Endometrium (tissue), 2 donors: ENCODE measurements around the gene PRLH.
"Not testable (repeated sequence)": the region's sequence is repeated elsewhere in the genome, so short reads cannot be mapped to it uniquely, and the experiment has no call there.

Experiments
- FAIRE-seq: peaks from 2 replicates; lab custom pipeline; 2012; peaks lifted over from hg19 to GRCh38; lab: Jason Lieb, UNC
- donor health status: control.
- donor health status: control.

The PRLH gene

GRCh38 chr2:237583385-237584295 is 17.3 kb downstream of the PRLH start:
- FAIRE-seq: no peak

- no peak for FAIRE-seq
Observed at GRCh38 chr2:237585590-237586221, 19.3 kb downstream of the PRLH start.

- no peak for FAIRE-seq
Observed at GRCh38 chr2:237588044-237588696, 21.8 kb downstream of the PRLH start.

- FAIRE-seq: no peak
Observed at GRCh38 chr2:237590272-237591140, 24.1 kb downstream of the PRLH start, which contains the start of gene RAB17. RAB17 (minus strand) TSS chr2:237590734; CDS start chr2:237586154, 4,580 bp downstream.

GRCh38 chr2:237591141-237591881 is 24.9 kb downstream of the PRLH start:
- no peak for FAIRE-seq

DNA sequence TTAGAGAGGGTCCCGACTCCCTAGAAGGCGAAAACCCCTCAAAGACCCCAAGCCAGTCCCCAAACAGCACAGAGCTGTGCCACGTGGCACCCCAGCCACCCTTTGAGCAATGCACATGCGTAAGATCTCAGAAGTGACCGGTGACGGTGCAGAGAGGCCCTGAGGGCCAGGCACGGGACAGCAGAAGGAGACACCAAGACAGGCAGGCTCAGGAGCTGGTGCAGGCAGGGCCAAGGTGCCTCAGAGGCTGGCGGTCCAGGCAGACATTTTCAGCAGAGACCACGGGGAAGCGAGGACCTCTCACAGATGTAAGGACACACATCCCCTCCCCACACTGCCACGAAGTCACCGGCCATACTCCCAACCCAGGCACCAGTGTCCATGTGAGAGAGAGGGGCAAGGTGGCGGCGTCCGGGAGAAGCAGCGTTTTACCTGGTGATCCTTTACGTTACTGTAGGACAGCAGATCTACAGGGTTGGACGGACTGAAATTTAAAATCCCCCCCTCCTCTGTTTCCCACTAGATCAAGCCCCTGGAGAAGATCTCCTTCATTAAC is 26.1 kb downstream of the PRLH start:
- no peak for FAIRE-seq

DNA sequence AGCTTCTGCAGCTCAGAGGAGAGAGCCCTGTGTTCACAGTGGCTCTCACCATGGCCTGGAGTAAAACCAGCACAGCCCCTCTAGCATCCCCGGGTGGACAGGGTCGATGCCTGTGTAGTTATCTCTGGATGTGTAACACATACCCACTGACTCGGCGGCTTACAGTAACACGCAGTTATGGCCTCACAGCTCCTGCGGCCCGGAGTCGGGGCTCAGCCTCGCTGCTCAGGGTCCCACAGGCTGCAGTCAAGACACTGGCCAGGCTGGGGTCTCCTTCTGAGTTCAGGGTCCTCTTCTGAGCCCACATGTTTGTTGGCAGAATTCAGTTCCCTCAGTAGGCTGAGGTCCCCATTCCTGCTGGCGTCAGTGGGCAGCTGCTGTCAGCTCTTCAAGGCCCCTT is 26.7 kb downstream of the PRLH start:
- FAIRE-seq: no peak

- no peak for FAIRE-seq
Observed at GRCh38 chr2:237593596-237594320, 27.4 kb downstream of the PRLH start.

GRCh38 chr2:237594514-237594871 is 28.1 kb downstream of the PRLH start:
- FAIRE-seq: no peak

DNA sequence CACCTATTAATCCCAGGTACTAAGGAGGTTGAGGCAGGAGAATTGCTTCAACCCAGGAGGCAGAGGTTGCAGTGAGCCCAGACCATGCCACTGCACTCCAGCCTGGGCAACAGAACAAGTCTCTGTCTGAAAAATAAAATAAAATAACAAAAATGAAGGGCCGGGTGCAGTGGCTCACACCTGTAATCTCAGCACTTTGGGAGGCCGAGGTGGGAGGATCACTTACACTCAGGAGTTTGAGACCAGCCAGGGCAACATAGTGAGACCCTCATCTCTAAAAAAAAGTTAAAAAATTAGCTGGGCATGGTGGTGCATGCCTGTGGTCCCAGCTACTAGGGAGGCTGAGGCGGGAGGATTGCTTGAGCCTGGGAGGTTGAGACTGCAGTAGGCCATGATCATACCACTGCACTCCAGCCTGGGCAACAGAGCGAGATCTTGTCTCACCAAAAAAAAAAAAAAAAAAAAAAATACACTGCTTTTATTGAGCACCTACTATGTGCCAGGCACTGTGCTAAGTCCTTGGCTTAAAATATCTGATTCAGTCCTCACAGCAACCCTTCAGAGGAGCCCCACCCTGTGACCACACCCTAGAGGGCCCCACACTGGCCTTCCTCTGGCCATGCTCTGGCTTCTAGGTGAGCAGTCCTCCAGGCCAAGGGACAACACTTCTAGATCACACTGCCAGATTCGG is 29.6 kb downstream of the PRLH start:
- FAIRE-seq: not testable (repeated sequence)

DNA sequence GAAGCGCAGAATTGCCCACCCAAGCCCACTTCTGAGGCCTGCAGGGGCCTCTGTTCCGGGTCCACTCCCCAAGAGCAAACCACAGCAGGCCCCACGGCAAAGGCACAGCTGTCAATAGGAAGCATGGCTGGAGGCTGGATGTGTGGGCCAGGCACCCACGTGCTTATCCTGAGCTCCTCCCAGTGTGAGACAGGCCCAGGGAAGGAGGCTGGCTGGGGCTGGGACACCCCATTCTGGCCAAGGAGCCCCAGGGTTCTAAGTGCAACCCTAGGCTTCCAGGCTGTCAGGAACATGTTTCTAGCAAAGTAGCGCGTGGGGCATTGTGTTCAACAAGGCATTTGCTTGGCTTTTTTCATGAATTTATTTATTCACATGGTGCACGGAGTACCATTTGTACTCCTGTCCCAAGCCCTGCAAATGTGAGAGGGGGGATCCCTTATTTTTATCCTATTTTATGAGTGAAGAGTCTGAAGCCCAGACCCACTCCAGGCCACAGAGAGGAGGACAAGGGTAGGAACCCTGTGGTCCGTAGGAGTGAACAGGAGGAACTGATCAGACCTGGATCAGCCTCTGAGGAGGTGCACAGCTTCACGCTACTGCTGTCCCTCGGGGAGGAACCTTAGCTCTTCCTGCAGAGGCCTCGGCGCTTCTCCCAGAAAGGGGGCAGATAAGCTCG is 30.3 kb downstream of the PRLH start:
- FAIRE-seq: no peak

DNA sequence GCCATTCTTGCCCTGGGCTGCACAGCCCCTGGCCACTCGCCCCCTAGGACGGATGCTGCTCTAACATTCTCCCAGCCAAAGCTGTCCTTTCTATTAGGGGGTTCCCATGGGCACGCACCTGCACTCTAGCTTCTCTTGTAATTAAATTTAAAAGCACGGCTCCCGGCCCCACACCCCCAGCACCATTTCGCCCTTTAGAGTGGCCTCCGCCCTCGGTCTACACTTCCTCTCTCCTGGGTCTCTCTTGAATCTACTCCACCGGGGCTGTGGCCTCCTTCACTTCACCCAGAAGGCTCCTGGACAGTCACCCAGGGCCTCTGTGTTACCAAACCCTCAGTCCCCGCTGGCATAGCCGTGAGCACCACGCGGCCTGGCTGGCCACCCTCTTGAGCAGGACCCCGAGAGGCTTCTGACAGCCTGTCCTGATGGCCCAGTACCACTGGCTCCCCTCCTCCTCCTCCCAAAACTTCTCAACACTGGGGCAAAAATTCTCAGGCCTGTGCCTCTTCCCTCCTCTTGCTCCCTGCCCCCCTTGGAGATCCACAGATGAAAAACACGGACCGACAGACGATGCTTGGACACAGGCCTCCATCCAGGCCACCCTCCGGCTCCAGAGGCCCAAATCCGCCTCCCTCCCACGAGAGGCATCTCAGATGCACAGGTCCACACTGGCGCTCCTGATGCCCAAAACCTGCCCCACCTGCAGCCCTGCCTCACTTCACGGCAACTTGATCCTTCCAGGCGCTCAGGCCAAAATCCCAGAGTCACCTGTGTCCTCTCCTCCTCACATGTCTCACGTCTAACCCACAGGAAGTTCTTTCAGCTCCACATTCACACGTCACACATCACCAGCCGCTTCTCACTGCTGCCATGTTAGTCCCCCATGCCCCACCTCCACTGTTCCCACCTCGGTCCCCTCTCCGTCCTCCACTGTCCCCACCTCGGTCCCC is 31.1 kb downstream of the PRLH start:
- no peak for FAIRE-seq

GRCh38 chr2:237598468-237599208 is 32.3 kb downstream of the PRLH start:
- no peak for FAIRE-seq

DNA sequence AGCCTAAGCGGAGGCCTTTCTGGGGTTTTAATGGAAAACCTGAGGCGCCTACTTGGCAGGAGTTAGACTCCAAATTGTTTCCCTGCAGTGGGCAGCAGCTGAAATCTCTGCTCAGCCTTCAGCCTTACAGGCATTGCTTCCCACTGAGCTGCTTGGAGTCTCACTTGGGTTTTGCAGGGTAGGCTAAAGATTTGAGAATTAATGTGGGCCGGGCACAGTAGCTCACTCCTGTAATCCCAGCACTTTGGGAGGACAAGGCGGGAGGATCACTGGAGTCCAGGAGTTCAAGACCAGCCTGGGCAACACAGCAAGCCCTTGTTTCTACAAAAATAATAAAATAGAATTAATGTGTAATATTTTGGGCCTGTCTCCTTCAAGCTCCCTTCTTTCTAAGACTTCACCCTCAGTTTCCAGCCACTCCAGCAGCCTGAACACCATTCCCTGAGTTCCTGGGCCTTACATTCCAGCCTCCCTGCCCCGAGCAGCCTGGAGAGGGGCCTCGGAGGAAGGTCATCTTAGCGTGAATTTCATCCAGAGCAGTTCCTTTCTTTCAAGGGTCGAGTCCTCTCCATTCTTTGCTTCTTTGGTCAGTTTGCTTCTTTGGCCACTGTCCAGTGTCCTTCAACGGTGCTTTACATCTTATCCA is 33.2 kb downstream of the PRLH start:
- no peak for FAIRE-seq

DNA sequence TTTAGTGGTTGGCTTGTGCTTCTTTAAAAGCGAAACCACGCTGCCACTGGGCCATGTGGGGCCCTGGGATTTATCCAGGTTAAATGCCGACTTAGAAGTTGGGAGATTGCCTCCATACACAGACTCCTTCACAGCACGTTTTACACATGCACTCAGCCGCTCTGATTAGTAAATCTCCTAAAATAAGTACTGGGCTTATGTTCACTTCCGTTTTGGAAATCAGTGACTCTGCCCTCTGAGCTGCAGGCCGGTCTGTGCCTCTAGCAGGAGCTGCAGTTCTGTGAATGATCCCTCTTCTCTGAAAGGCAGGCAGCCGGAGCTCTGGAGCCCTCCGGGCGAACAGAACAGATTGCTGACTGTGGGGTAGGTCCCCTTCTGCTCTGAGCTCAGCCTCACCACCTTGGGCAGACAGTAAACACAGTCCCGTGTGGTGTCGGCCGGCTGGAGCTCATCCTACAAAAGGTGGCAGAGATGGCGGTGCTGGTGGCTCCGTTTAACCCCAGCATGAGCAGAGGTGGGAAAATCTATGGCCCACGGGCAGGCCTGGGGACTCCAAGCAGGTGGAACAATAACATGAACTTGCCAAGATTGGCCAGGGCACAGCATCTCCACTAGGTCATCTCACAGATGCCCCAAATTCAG is 34.0 kb downstream of the PRLH start:
- no peak for FAIRE-seq

DNA sequence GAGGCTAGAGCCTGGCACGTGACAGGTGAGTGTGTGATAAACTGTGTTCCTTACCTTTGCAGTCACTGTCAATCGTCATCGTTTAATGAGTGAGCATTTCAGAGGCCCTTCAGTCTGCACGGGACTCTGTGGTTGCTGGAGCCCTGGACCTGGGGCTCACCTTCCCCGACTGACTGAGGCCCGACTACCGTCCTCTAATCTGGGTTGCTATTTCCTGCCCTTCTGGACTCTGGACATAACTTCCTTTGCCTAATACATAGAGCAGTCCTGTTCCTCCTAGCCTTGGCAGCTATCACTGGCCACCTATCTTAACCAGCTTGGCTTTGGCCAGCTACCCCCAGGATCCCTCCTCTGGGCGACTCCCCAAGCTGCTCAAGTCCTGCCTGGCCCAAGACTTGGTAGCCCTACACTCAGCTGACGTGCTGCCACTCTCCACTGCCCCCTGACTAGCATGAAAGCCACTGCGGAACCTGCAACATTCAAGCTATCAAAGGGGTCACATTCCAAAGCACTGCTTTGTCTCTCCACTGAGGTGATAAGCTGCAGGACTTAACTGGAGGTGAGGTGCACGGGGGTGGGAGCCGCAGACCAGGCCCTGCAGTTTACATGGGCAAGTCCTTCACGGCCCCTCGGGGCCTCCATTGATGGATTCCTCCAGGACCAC is 35.2 kb downstream of the PRLH start:
- FAIRE-seq: no peak
